HG03280 (cell line): Measurements from ENCODE around the gene SCG5.

Experiments used
- ATAC-seq: cut with Tn5 transposase; IDR thresholded peaks from one replicate; pipeline ENCODE4 v1.9.1; 2021; ENCODE audit warnings: mild to moderate bottlenecking, moderate library complexity; ENCODE audit not compliant: unreplicated experiment

The SCG5 gene

GRCh38 chr15:32718821-32719716 is 77.6 kb downstream of the SCG5 start:
- no peak for ATAC-seq

GRCh38 chr15:32721596-32721995 is 80.1 kb downstream of the SCG5 start:
- ATAC-seq, result no peak

- no peak for ATAC-seq
Observed at GRCh38 chr15:32722136-32722535, 80.6 kb downstream of the SCG5 start.

GRCh38 chr15:32723171-32723948 is 81.8 kb downstream of the SCG5 start:
- peak; percentile 74 for ATAC-seq

GRCh38 chr15:32729700-32730395 is 88.3 kb downstream of the SCG5 start:
- ATAC-seq, result no peak

GRCh38 chr15:32730677-32731654 is 89.5 kb downstream of the SCG5 start:
- ATAC-seq, result no peak

- no peak for ATAC-seq
Observed at GRCh38 chr15:32732574-32733157, 91.2 kb downstream of the SCG5 start.

GRCh38 chr15:32733281-32733680 is 91.8 kb downstream of the SCG5 start:
- no peak for ATAC-seq

- no peak for ATAC-seq
Observed at GRCh38 chr15:32735989-32736700, 94.6 kb downstream of the SCG5 start.

- no peak for ATAC-seq
Observed at GRCh38 chr15:32736701-32737061, 95.2 kb downstream of the SCG5 start.

- no peak for ATAC-seq
Observed at GRCh38 chr15:32737304-32737703, 95.8 kb downstream of the SCG5 start.

- no peak for ATAC-seq
Observed at GRCh38 chr15:32738666-32739065, 97.2 kb downstream of the SCG5 start.

GRCh38 chr15:32739522-32740063 is 98.1 kb downstream of the SCG5 start:
- no peak for ATAC-seq

- no peak for ATAC-seq
Observed at GRCh38 chr15:32743411-32744140, 102.1 kb downstream of the SCG5 start.

GRCh38 chr15:32746116-32746857 is 104.8 kb downstream of the SCG5 start:
- no peak for ATAC-seq
